GM12878 (cell line): ENCODE data around the gene EFTUD2. TPM values are rescaled to one million over a fixed set of nuclear protein-coding genes. Genes with fewer than 3 reads are reported as not detected.

Experiments
- ATAC-seq: fragments of 200-7000 bp; cut with Tn5 transposase; 3 replicates; pipeline ENCODE4 v1.9.1; 2020; ENCODE audit warnings: mild to moderate bottlenecking, moderate library complexity
- BruUV-seq: library from RNA; stranded (reverse); fragments of 400-500 nt; replicated peaks from 2 replicates; lab custom pipeline; 2021; lab: Mats Ljungman, UMichigan
- CTCF ChIA-PET: fragments of 300-600 bp; sonication (Branson Sonifier 250); formaldehyde crosslinking; extraction: SDS; loops from one replicate; lab custom pipeline; 2021; ENCODE audit warnings: inconsistent platforms; lab: Yijun Ruan, JAX
- POLR2A ChIA-PET: fragments of 350-600 bp; formaldehyde crosslinking; extraction: SDS; loops from one replicate; lab custom pipeline; 2021; ENCODE audit warnings: inconsistent platforms; lab: Charles Lee
- RAD21 ChIA-PET: fragments of 300-600 bp; sonication (Branson Sonifier 250); formaldehyde crosslinking; loops from one replicate; lab custom pipeline; 2023; ENCODE audit warnings: antibody characterized with exemption; ENCODE audit not compliant: unreplicated experiment; lab: Charles Lee
- SMC1A ChIA-PET: fragments of 300-600 bp; sonication (Branson Sonifier 250); formaldehyde crosslinking; loops from one replicate; lab custom pipeline; 2023; ENCODE audit not compliant: unreplicated experiment, uncharacterized antibody; lab: Charles Lee
- DNase-seq: peaks from one replicate; pipeline ENCODE4 v3.0.0-alpha.2; 2011; ENCODE audit warnings: low read depth, low spot score
- FAIRE-seq: peaks from 3 replicates; lab custom pipeline; 2011; peaks lifted over from hg19 to GRCh38; lab: Jason Lieb, UNC
- H2AFZ ChIP-seq: 2 replicates; pipeline ENCODE4 v1.6.0; 2011; ENCODE audit warnings: low read depth, low read length, control low read depth; ENCODE audit not compliant: control insufficient read depth
- H3K27ac ChIP-seq: 2 replicates; pipeline ENCODE4 v1.5.1; 2011; ENCODE audit warnings: control low read depth; ENCODE audit not compliant: control insufficient read depth, insufficient read depth
- H3K27me3 ChIP-seq, 2 experiments: replicated peaks in 1 of 2; 2 replicates each; pipeline versions ENCODE4 v1.6.0 to v1.6.1; 2011; ENCODE audit warnings: low read length in 1 of 2; ENCODE audit not compliant: control insufficient read depth in 2 of 2, insufficient read depth in 2 of 2
- H3K36me3 ChIP-seq, 2 experiments: 2 replicates each; pipeline ENCODE4 v1.5.1; 2011; ENCODE audit warnings: low read length in 1 of 2; ENCODE audit not compliant: control insufficient read depth in 2 of 2, insufficient read depth in 2 of 2
- H3K4me1 ChIP-seq: 2 replicates; pipeline ENCODE4 v1.6.1; 2011; ENCODE audit warnings: mild to moderate bottlenecking, low read length, moderate library complexity, mixed read lengths; ENCODE audit not compliant: control insufficient read depth, insufficient read depth
- H3K4me2 ChIP-seq: 2 replicates; pipeline ENCODE4 v1.6.0; 2011; ENCODE audit warnings: control low read depth; ENCODE audit not compliant: control insufficient read depth, insufficient read depth
- H3K4me3 ChIP-seq: fragments of 200-600 bp; sonication (generic); 2 replicates; pipeline ENCODE4 v1.5.1; 2016
- H3K79me2 ChIP-seq: 2 replicates; pipeline ENCODE4 v1.6.0; 2011; ENCODE audit warnings: low read length; ENCODE audit not compliant: control insufficient read depth, insufficient read depth
- H3K9ac ChIP-seq: 2 replicates; pipeline ENCODE4 v1.8.0; 2011; ENCODE audit warnings: low read length, control low read depth, mixed read lengths; ENCODE audit not compliant: control insufficient read depth, insufficient read depth
- H3K9me3 ChIP-seq: replicated peaks from 3 replicates; pipeline ENCODE4 v1.5.1; 2011; ENCODE audit warnings: mild to moderate bottlenecking, low read length; ENCODE audit not compliant: control insufficient read depth, insufficient read depth
- H4K20me1 ChIP-seq: 2 replicates; pipeline ENCODE4 v1.6.0; 2011; ENCODE audit not compliant: control insufficient read depth, insufficient read depth
- ETV6 ChIP-seq, 2 experiments: fragments of 450-650 bp in 1 of 2; IDR thresholded peaks in 1 of 2; conservative IDR thresholded peaks in 1 of 2; 2 replicates each; pipeline ENCODE4 v1.6.1; 2014; ENCODE audit warnings: antibody characterized with exemption in 1 of 2, borderline replicate concordance in 1 of 2, low read depth in 1 of 2, mild to moderate bottlenecking in 1 of 2, moderate library complexity in 1 of 2
- GABPA ChIP-seq: IDR thresholded peaks from 2 replicates; pipeline ENCODE4 v1.6.1; 2014; ENCODE audit warnings: antibody characterized with exemption, low read depth, mild to moderate bottlenecking, inconsistent platforms
- JUND ChIP-seq: IDR thresholded peaks from 2 replicates; pipeline ENCODE4 v1.6.1; 2012; ENCODE audit warnings: low read depth, mild to moderate bottlenecking, low read length, improper control_type of control experiment, moderate library complexity
- MLLT1 ChIP-seq: fragments of 450-650 bp; IDR thresholded peaks from 2 replicates; pipeline ENCODE4 v1.6.1; 2016; ENCODE audit warnings: mild to moderate bottlenecking
- MYB ChIP-seq: fragments of 150-350 bp; IDR thresholded peaks from 2 replicates; pipeline ENCODE4 v1.6.1; 2014; ENCODE audit warnings: mild to moderate bottlenecking, low read depth, low read length, borderline replicate concordance
- NFIC ChIP-seq: IDR thresholded peaks from 2 replicates; pipeline ENCODE4 v1.6.1; 2012; ENCODE audit warnings: low read depth, mild to moderate bottlenecking, inconsistent platforms, low read length, moderate library complexity
- NRF1 ChIP-seq: conservative IDR thresholded peaks from 2 replicates; pipeline ENCODE4 v1.6.1; 2011; ENCODE audit warnings: mild to moderate bottlenecking, low read depth, low read length, improper control_type of control experiment
- POLR2AphosphoS5 ChIP-seq: IDR thresholded peaks from 2 replicates; pipeline ENCODE4 v1.6.1; 2011; ENCODE audit warnings: mild to moderate bottlenecking, low read length, inconsistent platforms
- TARDBP ChIP-seq: IDR thresholded peaks from 2 replicates; pipeline ENCODE4 v1.6.1; 2016; ENCODE audit warnings: borderline replicate concordance
- WGBS: methylation state at CpG from one replicate; pipeline ENCODE4 v1.1.6; 2016; ENCODE audit warnings: low lambda C conversion rate; ENCODE audit not compliant: insufficient replicate concordance, insufficient coverage; ENCODE audit errors: missing lambda C conversion rate; 5-methylcytosine and 5-hydroxymethylcytosine counted together
- in situ Hi-C: fragments of 300-500 bp; cut with MboI; formaldehyde crosslinking; loops from 9 replicates; pipeline ENCODE4 v1.14.3; 2018; ENCODE audit warnings: mixed read lengths
- intact Hi-C: fragments of 100-400 bp; cut with micrococcal nuclease; formaldehyde crosslinking; loops from one replicate; pipeline ENCODE4 v1.14.2; 2022; ENCODE audit not compliant: unreplicated experiment
- polyA plus RNA-seq, 11 experiments: library from polyadenylated mRNA; depleted of rRNA in 4 of 11; unstranded in 6 of 11; stranded (reverse) in 5 of 11; fragments of >200 nt; fragmentation: Nextera tagmentation in 4 of 11; fragmentation: Illumina TruSeq in 1 of 11; extraction: Ambion mirVana in 4 of 11; extraction: Trizol in 1 of 11; gene quantifications; 1 replicate in 1 of 11; 2 replicates in 10 of 11; pipeline versions ENCODE4 v1.2.1 to v1.2.3, GENCODE V29; 2011 to 2016; ENCODE audit warnings: inconsistent platforms in 2 of 11, missing spikeins in 2 of 11, low read depth in 1 of 11
- total RNA-seq, 4 experiments: library from RNA; depleted of rRNA in 3 of 4; stranded (reverse); fragments of >200 nt in 3 of 4; fragmentation: Illumina TruSeq in 1 of 4; extraction: Trizol in 1 of 4; gene quantifications; 2 replicates each; pipeline versions ENCODE4 v1.2.1 to v1.2.3, GENCODE V29; 2013 to 2021

Gene EFTUD2
- total and polyA plus RNA-seq, 10 of the 15 experiments (the other 5 are each of a cell fraction or from before 2014, with no cell fraction given) = 33.0 to 198 (median 126) TPM

GRCh38 chr17:44827863-44828262, 71.4 kb downstream of the EFTUD2 start:
- no peaks in the 10 kb centered on the region for H3K36me3 ChIP-seq
- ATAC-seq = no peak
- FAIRE-seq = no peak
- ChIA-PET CTCF (no interaction called here), POLR2A (no interaction called here), RAD21 (interaction anchor here (1.0 kb wide), 1 partner anchor 48 kb away, joined by 5 read pairs; no protein-coding TSS in a partner anchor), SMC1A (interaction anchor here (1.5 kb wide), 1 partner anchor 48 kb away, joined by 3 read pairs; no protein-coding TSS in a partner anchor)
- H3K79me2 ChIP-seq = no peaks in the 10 kb centered on the region
- H3K27ac ChIP-seq = no peak overlapping the region
- BruUV-seq = no TSS peak
- H3K4me3 ChIP-seq = no peak overlapping the region
- 100% methylated on average over 1 of the region's 1 CpG for WGBS
- H4K20me1 ChIP-seq = no peaks in the 10 kb centered on the region
- no peak overlapping the region for H3K4me2 ChIP-seq
- intact Hi-C loops = no loop called here
- H3K9me3 ChIP-seq = no peaks in the 10 kb centered on the region
- DNase-seq = no peak
- H3K9ac ChIP-seq = no peak overlapping the region
- TF ChIP-seq GABPA (no peak), JUND (no peak), NFIC (no peak), MYB (no peak), NRF1 (no peak)
- in situ Hi-C loops = no loop called here
- H3K4me1 ChIP-seq = no peaks in the 10 kb centered on the region
- H2AFZ ChIP-seq = no peak overlapping the region
- peaks cover 0 to 7% of the 10 kb centered on the region in 2 experiments; a peak in 3 of 4 replicates for H3K27me3 ChIP-seq

- 0 out of 3 replicates have a peak, but pooled peaks have one; percentile 13 for ATAC-seq
- POLR2A ChIA-PET = interaction anchor here (0.7 kb wide), 1 partner anchor 203 kb away, joined by 3 read pairs; no protein-coding TSS in a partner anchor
- BruUV-seq = no TSS peak
- Histone ChIP-seq H3K9ac (no peak overlapping the region), H3K4me1 (no peaks in the 10 kb centered on the region), H3K4me3 (no peak overlapping the region), H3K36me3 (no peaks in the 10 kb centered on the region), H3K27me3 (peaks cover 0 to 4% of the 10 kb centered on the region in 2 experiments; a peak in 3 of 4 replicates), H2AFZ (no peak overlapping the region), H3K79me2 (no peaks in the 10 kb centered on the region), H3K4me2 (no peak overlapping the region), H3K9me3 (no peaks in the 10 kb centered on the region), H3K27ac (no peak overlapping the region), H4K20me1 (no peaks in the 10 kb centered on the region)
- SMC1A ChIA-PET = interaction anchor here (0.6 to 1.5 kb wide), 3 partner anchors 11 to 91 kb away, joined by 3 read pairs; no protein-coding TSS in a partner anchor
- TF ChIP-seq ETV6 (conservative IDR thresholded peaks at IDR 0.05 in 1 of 2, IDR thresholded peaks at IDR 0.05 in 1 of 2; ENCODE audit: borderline replicate concordance in 1 of 2, low read depth in 1 of 2) (no peak), POLR2AphosphoS5 (no peak), MLLT1 (no peak), TARDBP (no peak)
- intact Hi-C loops (no loop called here), in situ Hi-C loops (no loop called here)
- DNase-seq = no peak
- RAD21 ChIA-PET = no interaction called here
- CTCF ChIA-PET = interaction anchor here (0.6 to 1.0 kb wide), 4 partner anchors 20 to 292 kb away, joined by 3 to 4 read pairs (median 3); no protein-coding TSS in a partner anchor
- no peak for FAIRE-seq
- 67% methylated on average over 15 of the region's 15 CpGs for WGBS
These were observed 73.0 kb downstream of the EFTUD2 start for GRCh38 chr17:44826123-44826790.
